Activated naive CD8-positive, alpha-beta T cell treated with anti-CD3 and anti-CD28 coated beads for 36 hours (primary cell): ENCODE measurements around the gene HGFAC. TPM values are rescaled to one million over a fixed set of nuclear protein-coding genes. Genes with fewer than 3 reads are reported as not detected.

Source experiments
- DNase-seq: peaks from one replicate; pipeline ENCODE4 v3.0.0; 2021
- H3K27ac Mint-ChIP-seq: one replicate; pipeline ENCODE4 v1.8.0; 2022; ENCODE audit warnings: mild to moderate bottlenecking, moderate library complexity, mixed read lengths
- H3K27me3 Mint-ChIP-seq: one replicate; pipeline ENCODE4 v1.8.0; 2022; ENCODE audit warnings: mild to moderate bottlenecking, mixed read lengths
- H3K36me3 Mint-ChIP-seq: one replicate; pipeline ENCODE4 v1.8.0; 2021; ENCODE audit warnings: mild to moderate bottlenecking, mixed read lengths
- H3K4me1 Mint-ChIP-seq: one replicate; pipeline ENCODE4 v1.8.0; 2021; ENCODE audit warnings: mixed read lengths
- H3K4me3 Mint-ChIP-seq: one replicate; pipeline ENCODE4 v1.8.0; 2022; ENCODE audit warnings: mild to moderate bottlenecking, moderate library complexity, mixed read lengths
- H3K9me3 Mint-ChIP-seq: one replicate; pipeline ENCODE4 v1.8.0; 2022; ENCODE audit warnings: mixed read lengths
- total RNA-seq, 2 experiments: library from RNA; stranded (reverse); gene quantifications; one replicate each; pipeline ENCODE4 v1.2.3, GENCODE V29; 2021

Gene HGFAC
- total RNA-seq, 2 experiments from 2014 or later: not detected

GRCh38 chr4:3495204-3495975 lies 53.6 kb downstream of the HGFAC start:
- H3K4me3 Mint-ChIP-seq: no peak overlapping the region
- H3K9me3 Mint-ChIP-seq: no peaks in the 10 kb centered on the region
- H3K36me3 Mint-ChIP-seq: peaks cover 2% of the 10 kb centered on the region
- H3K27me3 Mint-ChIP-seq: peaks cover 32% of the 10 kb centered on the region
- H3K27ac Mint-ChIP-seq: no peak overlapping the region
- no peak for DNase-seq
- no peaks in the 10 kb centered on the region for H3K4me1 Mint-ChIP-seq

- Mint-ChIP-seq H3K4me3 (no peak overlapping the region), H3K9me3 (no peaks in the 10 kb centered on the region), H3K27me3 (peaks cover 26% of the 10 kb centered on the region), H3K27ac (no peak overlapping the region), H3K36me3 (peaks cover 2% of the 10 kb centered on the region), H3K4me1 (no peaks in the 10 kb centered on the region)
- no peak for DNase-seq
These were observed 54.3 kb downstream of the HGFAC start for GRCh38 chr4:3496021-3496420.

GRCh38 chr4:3497095-3497494 lies 55.3 kb downstream of the HGFAC start:
- no peaks in the 10 kb centered on the region for H3K4me1 Mint-ChIP-seq
- no peak for DNase-seq
- no peak overlapping the region for H3K27ac Mint-ChIP-seq
- H3K27me3 Mint-ChIP-seq: peaks cover 15% of the 10 kb centered on the region
- H3K9me3 Mint-ChIP-seq: no peaks in the 10 kb centered on the region
- no peaks in the 10 kb centered on the region for H3K36me3 Mint-ChIP-seq
- no peak overlapping the region for H3K4me3 Mint-ChIP-seq

GRCh38 chr4:3497523-3498389 lies 56.0 kb downstream of the HGFAC start:
- Mint-ChIP-seq H3K9me3 (no peaks in the 10 kb centered on the region), H3K36me3 (no peaks in the 10 kb centered on the region), H3K27me3 (peaks cover 11% of the 10 kb centered on the region), H3K4me3 (no peak overlapping the region), H3K27ac (no peak overlapping the region), H3K4me1 (no peaks in the 10 kb centered on the region)
- no peak for DNase-seq

- Mint-ChIP-seq H3K4me3 (no peak overlapping the region), H3K27me3 (peaks cover 11% of the 10 kb centered on the region), H3K36me3 (no peaks in the 10 kb centered on the region), H3K27ac (no peak overlapping the region), H3K9me3 (no peaks in the 10 kb centered on the region), H3K4me1 (peaks cover 1% of the 10 kb centered on the region)
- no peak for DNase-seq
These were observed 56.6 kb downstream of the HGFAC start for GRCh38 chr4:3498407-3498806.

Other genes with a start within 250 kb of the HGFAC start
- gene MSANTD1, start 192.8 kb upstream of the HGFAC start, total RNA-seq: under 1 TPM; 0.24 to 0.37 TPM
- 1 to 10 TPM; 1.7 to 2.9 TPM for gene RGS12, start 148.9 kb upstream of the HGFAC start, total RNA-seq
- gene DOK7, start 21.3 kb downstream of the HGFAC start, total RNA-seq: not detected
- 10 to 100 TPM; 58.2 to 61.2 TPM for gene LRPAP1, start 90.5 kb downstream of the HGFAC start, total RNA-seq